ENCODE data around the gene TMIGD1.

The TMIGD1 gene

DNA sequence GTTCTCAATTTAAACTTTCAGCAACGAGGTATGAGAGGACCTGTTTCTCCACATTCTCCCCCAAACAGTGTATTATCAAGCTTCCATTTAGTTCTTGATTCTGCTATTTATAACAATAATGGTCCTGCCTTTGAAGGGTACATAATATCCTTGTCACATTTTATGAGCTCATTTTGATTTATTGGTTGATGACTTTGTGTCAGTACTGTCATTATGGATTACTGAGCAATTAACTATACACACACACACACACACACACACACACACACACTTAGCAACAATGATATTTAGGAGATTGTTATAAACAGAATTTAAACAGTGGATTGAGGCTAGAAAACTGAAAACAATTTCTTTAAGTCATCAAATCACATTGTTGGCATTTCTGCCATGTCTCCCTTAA lies 7.0 kb downstream of the TMIGD1 start:
- DNase-seq (ENCODE audit: low spot score), result no peak

DNA sequence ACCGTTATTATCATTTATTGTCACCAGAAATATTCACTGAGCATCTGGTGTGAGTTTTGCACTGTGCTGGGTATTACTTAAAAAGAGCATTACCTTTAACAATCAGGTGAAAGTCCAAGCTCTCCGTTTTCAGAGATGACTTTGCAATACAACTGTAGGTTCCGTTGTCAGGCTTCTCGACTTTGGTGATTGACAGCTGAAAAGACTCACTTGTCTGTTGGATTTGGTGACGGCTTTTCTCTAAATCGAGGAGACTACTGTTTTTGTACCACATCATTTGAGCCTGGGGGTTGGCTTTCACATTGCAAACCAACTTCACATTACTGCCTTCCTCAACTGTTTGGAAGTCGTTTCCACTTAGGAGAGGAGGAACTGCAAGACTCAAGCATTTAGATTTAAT lies 9.1 kb downstream of the TMIGD1 start:
- no peak for DNase-seq (ENCODE audit: low spot score)

DNA sequence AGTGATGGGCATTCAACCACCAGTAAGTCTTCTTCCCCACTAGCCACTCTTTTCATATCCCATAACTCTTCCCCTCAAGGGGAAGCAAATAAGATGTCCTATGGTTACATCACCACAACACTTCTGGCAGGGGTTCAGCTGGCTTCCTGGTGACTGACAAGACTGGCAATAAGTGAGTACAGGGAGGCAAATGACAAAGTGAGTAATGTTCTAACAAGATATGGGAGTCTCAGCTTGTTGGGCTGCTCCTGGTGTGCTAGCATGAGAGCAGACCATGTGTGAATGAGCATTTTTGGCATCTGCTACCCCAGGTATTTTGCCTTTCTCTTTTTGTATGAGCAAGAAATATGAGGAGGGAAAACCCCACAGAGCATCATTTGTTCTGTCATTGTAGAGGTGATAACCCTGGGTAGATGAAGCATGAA lies 9.9 kb downstream of the TMIGD1 start:
- no peak for DNase-seq (ENCODE audit: low spot score)

DNA sequence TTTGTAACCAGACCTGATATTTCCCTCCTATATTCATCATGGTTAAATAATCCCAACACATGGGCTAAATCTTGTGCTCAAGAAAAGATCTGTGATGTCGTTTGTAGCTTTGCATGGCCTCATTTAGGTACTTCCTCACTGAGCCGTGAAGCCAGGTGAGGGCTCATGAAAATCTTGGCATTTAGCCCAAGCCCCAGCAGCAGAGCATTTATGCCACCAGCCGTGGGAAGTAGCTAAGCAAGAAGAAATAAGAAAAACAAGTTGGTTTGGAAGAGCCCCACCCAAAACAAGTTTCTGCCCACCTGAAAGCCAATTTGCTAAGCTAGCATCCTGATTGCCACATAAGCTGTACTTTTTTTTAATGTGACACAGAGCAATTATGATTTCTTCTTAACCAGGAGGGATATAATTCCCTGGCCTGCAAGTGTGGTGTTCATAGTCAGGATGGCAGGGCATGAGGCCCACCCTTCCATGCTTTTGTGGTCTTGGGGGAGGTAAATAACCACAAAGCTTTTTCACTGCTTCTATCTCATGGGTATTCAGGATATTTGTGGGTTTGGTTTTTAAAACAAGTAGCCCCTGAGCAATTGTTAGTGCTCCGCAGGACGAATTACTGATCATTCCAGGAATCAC lies 10.5 kb downstream of the TMIGD1 start:
- DNase-seq (ENCODE audit: low spot score), result no peak

DNA sequence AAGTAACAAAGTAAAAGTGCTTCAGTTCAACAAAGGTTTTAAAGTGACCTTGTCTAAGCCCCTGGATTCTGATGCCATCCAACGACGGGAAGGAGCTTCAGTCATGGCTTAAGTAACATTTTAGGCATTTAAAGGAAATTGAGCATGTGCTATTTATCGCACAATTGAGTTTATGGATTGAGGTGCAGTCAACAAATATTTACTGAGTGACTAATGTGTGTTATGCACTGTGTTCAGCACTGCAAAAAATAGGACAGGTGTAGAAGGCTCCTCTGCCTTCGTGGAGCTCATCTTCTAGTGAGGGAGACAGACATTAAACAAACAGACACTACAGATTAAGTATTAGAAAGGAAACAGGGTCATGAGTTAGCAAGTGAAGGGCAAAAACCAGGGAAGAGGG lies 12.5 kb downstream of the TMIGD1 start:
- no peak for DNase-seq (ENCODE audit: low spot score)

DNA sequence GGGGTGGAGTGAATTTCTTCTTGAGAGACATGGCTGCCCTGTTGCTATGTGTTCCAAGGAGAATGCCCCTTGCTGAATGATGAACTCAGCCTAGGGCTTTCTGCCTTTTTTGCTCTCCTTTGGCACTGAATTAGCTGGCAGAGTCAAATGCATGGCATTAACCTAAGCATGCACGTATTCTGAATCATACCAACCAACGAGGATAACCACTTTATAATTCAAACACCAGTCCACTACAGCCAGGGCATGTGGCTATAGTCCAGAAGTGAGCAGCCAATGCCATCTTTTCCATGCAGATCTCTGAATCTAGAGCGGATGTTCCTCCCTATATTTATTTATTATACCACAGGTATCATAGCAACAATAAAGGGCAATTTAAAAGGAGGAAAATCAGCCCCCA lies 15.7 kb downstream of the TMIGD1 start:
- DNase-seq (ENCODE audit: low spot score), result no peak

DNA sequence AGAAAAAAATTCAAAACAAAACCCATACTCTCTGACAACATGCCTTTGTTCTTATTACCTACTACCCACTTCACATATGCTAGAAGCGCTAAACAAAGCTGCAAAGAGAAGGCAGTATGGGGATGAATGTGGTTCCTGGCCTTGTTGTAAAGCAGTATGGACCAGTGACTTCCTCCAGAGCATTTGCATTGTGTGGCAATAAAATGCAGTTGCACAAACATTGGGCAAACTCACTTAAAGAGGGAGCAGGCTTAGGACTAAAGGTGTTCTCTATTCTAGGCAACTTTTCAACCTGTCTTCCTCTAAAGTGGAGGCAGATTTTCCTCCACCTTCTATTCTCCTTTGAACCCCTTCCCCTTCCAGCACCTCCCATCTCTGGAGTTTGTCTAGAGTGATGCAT lies 17.1 kb downstream of the TMIGD1 start:
- no peak for DNase-seq (ENCODE audit: low spot score)

DNA sequence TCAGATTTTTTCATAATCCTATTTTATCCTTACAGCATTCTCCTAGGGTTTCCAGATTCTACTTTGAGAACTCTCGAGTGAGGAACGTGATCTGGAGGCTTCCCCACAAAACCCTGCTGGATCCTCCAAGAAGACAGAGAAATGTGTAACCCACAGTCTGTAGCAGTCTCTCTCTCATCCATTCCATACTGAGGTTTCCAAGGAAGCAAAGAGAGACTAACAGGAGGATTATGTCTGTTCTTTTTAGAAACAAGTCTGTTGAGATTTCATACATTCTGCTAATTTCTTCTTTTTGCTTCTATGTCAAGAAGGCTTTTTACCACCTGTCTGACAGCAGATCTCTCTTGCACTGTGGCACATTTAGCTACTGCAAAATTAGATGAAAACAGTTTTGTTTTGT lies 18.8 kb downstream of the TMIGD1 start:
- DNase-seq (ENCODE audit: low spot score), result no peak

DNA sequence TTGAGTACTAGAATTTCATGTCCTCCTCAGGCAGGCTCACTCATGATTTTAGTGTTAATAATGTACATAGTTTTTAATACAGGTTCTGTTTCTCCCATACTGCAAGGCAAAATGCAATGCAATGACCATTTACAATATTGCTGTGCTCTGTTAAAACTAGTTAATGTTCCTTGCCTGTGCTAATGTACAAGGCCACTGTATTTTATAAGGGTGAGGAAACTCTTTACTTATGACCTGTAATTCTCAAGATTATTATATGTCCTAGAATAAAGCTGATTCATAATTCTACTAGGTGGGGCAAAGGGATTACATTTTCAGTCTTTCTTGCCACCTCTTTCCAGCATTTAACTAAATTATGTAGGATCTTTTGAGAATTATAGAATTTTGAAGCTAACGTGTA lies 19.4 kb downstream of the TMIGD1 start:
- DNase-seq (ENCODE audit: low spot score), result no peak

DNA sequence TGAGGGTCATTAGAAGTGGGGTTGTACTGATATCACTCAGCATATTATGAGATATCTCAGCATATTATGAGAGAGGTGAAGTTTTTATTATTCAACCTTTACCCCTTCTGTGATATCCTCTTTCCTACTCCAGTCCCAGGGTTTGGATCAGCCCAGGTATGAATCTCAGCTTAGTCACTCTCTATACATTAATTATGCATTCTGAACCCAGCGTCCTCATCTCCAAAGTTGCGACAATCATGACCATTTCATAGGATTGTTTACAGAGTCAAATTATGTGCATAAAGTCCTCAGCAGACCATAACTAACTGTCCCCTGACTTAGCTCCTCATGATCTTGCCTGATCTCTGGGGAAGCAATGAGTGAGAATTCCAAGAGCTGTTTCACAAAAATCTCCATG lies 21.6 kb downstream of the TMIGD1 start:
- DNase-seq (ENCODE audit: low spot score), result no peak

DNA sequence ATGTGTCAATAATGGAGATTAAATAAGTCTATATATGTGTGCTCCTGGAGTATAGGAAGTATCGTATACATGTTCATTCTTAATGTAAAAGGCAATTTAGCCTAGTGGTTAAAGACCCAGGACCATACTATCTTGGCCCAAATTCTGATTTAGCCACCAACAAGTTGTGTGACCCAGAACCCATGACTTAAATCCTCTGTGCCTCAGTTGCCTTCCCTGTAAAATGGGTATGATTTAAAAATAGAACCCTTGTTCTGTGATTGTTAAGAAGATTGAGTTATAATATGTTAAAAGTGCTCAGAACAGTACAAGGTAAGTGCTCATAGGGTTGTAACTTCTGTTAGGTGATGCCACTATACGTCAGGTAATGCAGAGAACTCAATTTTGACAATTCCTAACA lies 23.3 kb downstream of the TMIGD1 start:
- DNase-seq (ENCODE audit: low spot score), result no peak

DNA sequence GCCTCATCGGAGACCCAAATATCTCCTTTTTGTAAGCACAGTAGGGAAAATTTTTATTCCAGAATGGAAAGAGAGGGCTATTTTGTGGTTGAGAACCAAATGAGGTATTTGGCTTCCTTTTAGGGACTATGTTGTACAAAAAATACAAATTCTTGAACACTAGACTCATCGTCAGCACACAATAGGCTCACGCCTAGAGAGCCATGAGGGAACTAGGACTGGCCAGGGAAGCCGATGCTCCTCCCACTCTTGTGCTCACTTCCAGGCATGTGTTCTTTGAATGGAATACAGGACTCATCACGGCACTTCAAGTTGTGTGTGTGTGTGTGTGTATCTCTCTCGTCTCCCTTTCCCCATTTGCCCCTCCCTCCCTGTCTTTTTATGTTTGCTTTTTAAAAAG lies 24.3 kb downstream of the TMIGD1 start:
- DNase-seq (ENCODE audit: low spot score), result no peak

DNA sequence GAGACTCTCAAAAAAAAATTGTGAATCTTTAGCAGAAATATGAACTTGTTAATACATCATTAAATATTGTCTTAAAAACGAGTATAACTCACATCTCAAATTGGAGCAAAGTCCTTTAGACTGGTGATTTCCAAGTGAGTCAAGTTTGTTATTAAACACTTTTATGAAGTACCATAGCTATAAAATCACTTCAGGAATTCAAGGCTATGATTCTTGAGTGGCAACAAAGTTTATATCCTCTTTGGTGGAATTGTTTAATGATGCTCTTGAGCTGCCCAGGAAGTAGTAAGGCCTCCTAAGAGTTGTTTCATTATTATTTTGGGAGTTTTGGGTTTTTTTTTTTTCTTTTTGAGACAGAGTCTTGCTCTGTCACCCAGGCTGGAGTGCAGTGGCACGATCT lies 25.5 kb downstream of the TMIGD1 start:
- DNase-seq (ENCODE audit: low spot score), result no peak

DNA sequence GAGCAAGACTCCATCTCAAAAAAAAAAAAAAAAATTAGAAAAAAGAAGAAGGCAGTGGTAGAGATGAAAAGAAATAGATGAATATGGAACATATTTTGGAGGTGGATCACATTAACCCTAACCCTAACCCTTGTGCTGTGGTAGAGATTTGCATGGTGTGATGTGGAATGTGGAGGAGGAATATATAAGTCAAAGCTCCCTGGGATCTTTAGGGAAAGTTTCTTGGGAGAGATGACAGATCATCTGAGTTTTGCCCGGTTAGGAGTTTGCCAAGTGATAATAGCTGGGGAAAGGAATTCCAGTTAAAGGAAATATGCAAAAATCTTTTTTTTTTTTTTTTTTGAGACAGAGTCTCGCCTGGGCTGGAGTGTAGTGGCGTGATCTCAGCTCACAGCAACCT lies 29.1 kb downstream of the TMIGD1 start:
- no peak for DNase-seq (ENCODE audit: low spot score)

DNA sequence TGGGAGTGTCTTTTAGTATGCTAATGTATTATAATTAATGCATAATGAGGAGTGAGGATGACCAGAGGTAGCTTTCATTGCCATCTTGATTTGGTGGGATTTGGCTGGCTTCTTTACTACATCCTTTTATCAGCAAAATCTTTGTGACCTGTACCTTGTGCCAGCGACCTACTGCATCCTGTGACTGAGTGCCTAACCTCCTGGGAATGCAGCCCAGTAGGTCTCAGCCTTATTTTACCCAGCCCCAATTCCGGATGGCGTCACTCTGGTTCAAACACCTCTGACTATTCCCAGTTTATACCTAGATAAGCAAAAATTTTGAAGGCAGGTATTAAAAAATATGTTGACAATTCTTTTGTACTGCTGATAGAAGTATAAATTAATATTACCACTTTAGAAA lies 31.6 kb downstream of the TMIGD1 start:
- no peak for DNase-seq (ENCODE audit: low spot score)

DNA sequence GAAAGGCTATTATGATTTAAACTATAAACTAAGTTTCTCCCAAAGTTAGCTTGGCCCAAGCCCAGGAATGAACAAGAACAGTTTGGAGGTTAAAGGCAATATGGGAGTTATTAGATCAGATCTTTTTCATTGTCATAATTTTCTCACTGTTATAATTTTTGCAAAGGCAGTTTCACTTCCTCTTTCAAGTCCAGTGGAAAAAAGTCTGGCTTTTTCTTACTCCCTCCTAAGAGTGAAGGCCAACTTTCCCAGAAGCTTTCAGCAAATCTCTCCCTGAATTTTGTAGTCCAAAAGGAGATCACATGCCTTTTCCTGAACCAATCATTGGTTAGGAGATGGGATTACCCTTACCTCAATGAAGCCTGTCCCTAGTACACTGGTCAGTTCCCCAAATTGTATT lies 33.0 kb downstream of the TMIGD1 start:
- DNase-seq (ENCODE audit: low spot score), result no peak

DNA sequence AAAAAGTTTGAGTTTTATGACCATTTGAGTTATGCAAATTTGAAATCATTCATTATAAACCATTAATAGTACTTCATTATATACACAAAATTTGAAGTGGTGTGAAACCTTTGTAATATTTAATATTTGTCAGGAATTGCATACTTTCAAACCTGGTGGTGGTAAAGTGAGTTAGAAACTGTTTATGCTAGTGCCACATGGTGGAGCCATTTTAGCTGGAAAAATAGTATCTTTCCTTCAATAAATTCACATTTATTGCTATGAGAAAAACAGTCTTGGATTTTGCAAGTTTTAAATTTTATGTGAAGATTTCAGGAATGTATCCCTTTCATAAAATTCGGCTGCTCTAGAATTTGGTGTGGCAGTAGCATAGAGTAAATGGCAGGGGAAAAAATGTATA lies 34.9 kb downstream of the TMIGD1 start:
- no peak for DNase-seq (ENCODE audit: low spot score)

DNA sequence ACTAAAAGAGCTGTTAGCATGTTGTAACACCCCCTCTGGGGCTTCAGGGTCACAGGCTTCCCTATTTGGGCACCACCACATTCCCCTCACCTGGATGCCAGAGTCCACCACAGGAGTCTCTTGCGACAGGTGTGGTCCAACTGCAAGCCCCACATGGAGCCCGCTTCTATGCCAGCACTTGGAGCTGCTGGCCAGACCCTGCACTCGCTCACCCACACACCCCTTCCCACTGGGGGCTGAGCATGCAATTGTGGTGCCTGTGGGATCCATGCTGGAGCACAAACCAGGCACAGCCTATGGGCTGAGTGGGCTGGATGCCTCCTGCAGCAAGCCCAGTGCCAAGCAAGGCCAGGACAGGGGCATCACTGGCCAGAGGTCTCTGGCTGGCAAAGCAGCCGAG lies 36.1 kb downstream of the TMIGD1 start:
- DNase-seq (ENCODE audit: low spot score), result no peak

DNA sequence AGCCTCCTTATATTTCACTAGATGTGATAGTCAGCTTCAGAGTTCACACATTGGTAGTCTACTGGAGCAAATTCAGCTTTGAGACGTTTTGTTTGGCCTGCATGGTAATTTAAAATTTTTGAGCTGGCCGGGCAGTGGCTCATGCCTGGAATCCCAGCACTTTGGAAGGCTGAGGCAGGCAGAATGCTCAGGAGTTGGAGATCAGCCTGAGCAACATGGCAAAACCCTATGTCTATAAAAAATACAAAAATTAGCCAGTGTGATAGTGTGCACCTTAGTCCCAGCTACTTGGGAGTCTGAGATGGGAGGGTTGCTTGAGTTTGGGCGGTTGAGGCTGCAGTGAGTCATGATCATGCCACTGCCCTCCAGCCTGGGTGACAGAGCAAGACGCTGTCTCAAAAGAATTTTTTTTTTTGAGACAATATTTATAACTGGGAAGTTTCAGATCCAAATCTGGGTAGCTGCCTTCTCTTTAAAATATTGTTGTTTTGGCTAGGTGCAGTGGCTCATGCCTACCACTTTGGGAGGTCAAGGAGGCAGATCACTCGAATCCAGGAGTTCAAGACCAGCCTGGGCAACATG lies 37.3 kb downstream of the TMIGD1 start:
- DNase-seq (ENCODE audit: low spot score), result no peak

DNA sequence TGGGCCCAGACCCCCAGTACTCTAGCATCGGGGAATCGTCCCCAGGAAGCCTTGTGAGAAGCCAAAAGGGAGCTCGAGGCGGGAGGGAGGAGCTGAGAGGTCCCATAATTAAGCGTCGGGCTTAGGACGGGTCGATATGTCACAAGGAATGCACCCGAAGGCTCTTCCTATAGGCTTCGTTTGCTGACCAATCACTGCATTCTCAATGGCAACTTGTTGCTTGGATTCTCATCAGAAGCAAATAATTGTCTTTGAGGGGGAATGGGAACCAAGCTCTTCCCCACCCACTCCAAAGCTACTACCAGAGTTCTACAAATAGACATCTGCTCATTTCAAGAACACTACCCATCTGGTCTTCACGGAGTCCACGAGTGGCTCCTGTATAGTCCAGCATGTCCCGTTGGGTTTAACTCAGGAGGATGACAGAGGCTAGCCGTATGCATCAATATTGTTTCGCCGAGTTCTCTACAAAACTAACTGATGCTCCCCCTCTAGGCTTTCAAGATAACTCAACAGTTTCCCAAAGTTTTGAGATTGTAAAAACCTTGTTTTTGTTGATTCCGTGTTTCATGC lies 41.5 kb downstream of the TMIGD1 start:
- no peak for DNase-seq (ENCODE audit: low spot score)

DNA sequence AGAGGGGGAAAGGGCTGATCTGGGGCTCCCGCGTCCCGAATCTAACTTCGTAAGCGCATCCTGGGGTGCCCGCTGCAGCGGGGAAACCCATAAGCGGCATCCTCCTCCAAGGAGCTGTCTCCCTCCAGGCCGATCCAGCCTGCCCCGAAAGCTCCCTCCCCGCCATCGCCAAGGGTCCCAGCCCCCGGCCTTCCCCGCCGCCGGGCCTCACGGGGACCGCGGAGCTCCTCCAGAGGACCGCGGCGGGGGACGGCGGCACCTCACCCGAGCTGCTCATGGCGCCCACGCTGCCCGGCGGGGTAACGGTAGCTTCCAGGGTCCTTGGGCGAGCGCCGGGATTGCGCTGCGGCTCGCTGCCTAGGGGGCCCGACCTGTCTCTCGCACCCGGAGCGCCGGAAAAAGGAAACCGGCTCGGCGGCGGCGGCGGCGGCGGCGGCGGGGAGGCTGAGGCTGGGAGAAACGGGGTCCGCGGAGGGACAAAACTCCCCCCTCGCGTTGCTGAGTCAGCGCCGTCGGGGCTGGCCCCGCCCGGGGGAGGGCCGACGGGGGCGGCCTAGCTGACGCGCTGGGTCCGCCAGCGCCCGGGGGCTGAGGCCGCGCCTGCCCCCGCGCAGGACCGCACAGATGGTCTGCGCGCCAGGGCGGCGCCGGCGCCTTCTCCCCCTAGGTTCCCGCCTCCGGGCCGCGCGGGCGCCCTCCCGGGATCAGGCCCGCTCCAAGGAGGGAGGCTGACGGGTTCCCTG lies 42.1 kb downstream of the TMIGD1 start, which contains the start of gene BLMH:
Gene BLMH (minus strand): TSS at position 402 of the 743 bp plus-strand sequence. CDS start 125 bp downstream, at position 277.
- DNase-seq (ENCODE audit: low spot score), result peak; percentile 96

DNA sequence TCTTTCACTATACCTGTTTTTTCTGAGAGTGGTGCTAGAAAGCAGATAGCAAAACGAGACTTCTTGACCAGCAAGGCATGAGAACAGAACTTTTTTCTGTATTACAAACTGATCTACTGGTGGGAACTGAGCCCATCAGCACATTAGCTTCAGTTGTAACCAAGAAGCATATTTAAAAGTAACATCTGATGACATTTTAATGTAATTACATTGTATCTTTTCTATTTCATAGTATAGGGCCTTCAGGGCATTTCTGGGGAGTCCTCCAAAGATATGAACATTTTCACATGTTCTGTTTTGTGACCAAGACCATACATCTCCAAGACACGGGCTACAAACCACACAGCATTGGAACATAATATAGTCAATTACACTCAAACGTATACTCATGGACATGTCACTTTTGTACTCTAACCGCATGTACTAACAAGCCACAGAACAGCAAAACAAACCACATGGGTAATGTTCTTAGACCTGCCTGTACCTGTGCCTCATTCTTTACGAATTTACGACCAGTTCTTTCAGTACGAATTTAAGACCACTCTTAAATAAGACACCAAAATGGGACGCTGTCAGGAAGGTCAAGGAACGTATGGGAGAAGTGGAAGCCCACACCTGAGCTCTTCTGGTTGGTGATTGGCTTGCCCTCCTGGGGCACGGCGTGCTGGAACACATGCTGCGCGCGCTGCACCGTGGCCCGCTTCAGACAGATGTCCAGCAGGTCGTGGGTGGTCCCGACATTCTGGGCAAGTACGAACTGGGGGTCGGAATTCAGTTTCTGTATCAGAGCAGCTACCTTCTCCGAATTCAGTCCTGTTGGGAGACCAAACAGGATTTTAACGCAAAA lies 42.9 kb downstream of the TMIGD1 start:
- DNase-seq (ENCODE audit: low spot score), result peak; percentile 53

Measured in AG08396 (cell line).